Panc1 (cell line): ENCODE measurements around the gene METTL21C. TPM values are rescaled to one million over a fixed set of nuclear protein-coding genes. Genes with fewer than 3 reads are reported as not detected.

Source experiments
- ATAC-seq: fragments of 200-7000 bp; cut with Tn5 transposase; 2 replicates; pipeline ENCODE4 v1.9.1; 2020; ENCODE audit warnings: mild to moderate bottlenecking, moderate library complexity
- BruUV-seq: library from RNA; stranded (reverse); fragments of 400-500 nt; replicated peaks from 2 replicates; lab custom pipeline; 2021; lab: Mats Ljungman, UMichigan
- CTCF ChIA-PET: fragments of 300-600 bp; sonication (Branson Sonifier 250); formaldehyde crosslinking; loops from one replicate; lab custom pipeline; 2022; ENCODE audit warnings: antibody characterized with exemption; lab: Charles Lee
- POLR2A ChIA-PET: fragments of 300-600 bp; sonication (Branson Sonifier 250); formaldehyde crosslinking; loops from one replicate; lab custom pipeline; 2022; ENCODE audit warnings: antibody characterized with exemption; lab: Charles Lee
- DNase-seq: peaks from one replicate; pipeline ENCODE4 v3.0.0-alpha.2; 2010; ENCODE audit warnings: low read depth, low spot score
- H3K27ac ChIP-seq: 2 replicates; pipeline ENCODE4 v1.5.1; 2011; ENCODE audit warnings: mild to moderate bottlenecking, low read length, inconsistent platforms
- H3K27me3 ChIP-seq: fragments of 200-500 bp; sonication (Bioruptor generic); 2 replicates; pipeline ENCODE4 v1.6.0; 2014; ENCODE audit warnings: low read length, inconsistent platforms; ENCODE audit not compliant: control insufficient read depth, insufficient read depth
- H3K36me3 ChIP-seq: fragments of 200-500 bp; sonication (Bioruptor generic); 2 replicates; pipeline ENCODE4 v1.5.1; 2014; ENCODE audit warnings: inconsistent platforms, mild to moderate bottlenecking, low read length, moderate library complexity; ENCODE audit not compliant: control insufficient read depth, insufficient read depth
- H3K4me1 ChIP-seq: 2 replicates; pipeline ENCODE4 v1.5.1; 2011; ENCODE audit warnings: inconsistent platforms, mild to moderate bottlenecking, low read length, moderate library complexity; ENCODE audit not compliant: control insufficient read depth, insufficient read depth
- H3K4me3 ChIP-seq, 2 experiments: 2 replicates each; pipeline ENCODE4 v1.5.1; 2011 to 2012; ENCODE audit warnings: low read depth in 2 of 2, low read length in 2 of 2, mild to moderate bottlenecking in 2 of 2, inconsistent platforms in 1 of 2, moderate library complexity in 1 of 2
- H3K9me3 ChIP-seq: fragments of 200-500 bp; sonication (Bioruptor generic); 2 replicates; pipeline ENCODE4 v1.5.1; 2014; ENCODE audit warnings: low read depth, mild to moderate bottlenecking, inconsistent platforms, low read length, moderate library complexity; ENCODE audit not compliant: control insufficient read depth, insufficient read depth
- POLR2AphosphoS5 ChIP-seq: IDR thresholded peaks from 2 replicates; pipeline ENCODE4 v1.6.1; 2012; ENCODE audit warnings: mild to moderate bottlenecking, low read depth, low read length, moderate library complexity
- SIN3A ChIP-seq: IDR thresholded peaks from 2 replicates; pipeline ENCODE4 v1.6.1; 2012; ENCODE audit warnings: low read depth, mild to moderate bottlenecking, low read length, moderate library complexity, borderline replicate concordance; ENCODE audit not compliant: insufficient read depth
- TCF7L2 ChIP-seq: IDR thresholded peaks from 2 replicates; pipeline ENCODE4 v1.6.1; 2011; ENCODE audit warnings: mild to moderate bottlenecking, low read depth, low read length, inconsistent platforms
- in situ Hi-C: cut with HindIII; loops from 2 replicates; pipeline ENCODE4 v1.10.0; 2016; ENCODE audit warnings: low sequenced_read_pairs, low pct_unique_long_range_greater_than_20kb
- intact Hi-C: fragments of 100-400 bp; cut with micrococcal nuclease; formaldehyde crosslinking; loops from one replicate; pipeline ENCODE4 v1.10.0; 2022; ENCODE audit not compliant: unreplicated experiment
- total RNA-seq: library from RNA; stranded (reverse); gene quantifications from one replicate; pipeline ENCODE4 v1.2.1, GENCODE V29; 2021; ENCODE audit not compliant: unreplicated experiment
- TF ChIP-seq, protein P1 (sequence below), 2 experiments: IDR thresholded peaks; 2 replicates each; pipeline ENCODE4 v1.6.1; 2011 to 2012; ENCODE audit warnings: low read depth in 2 of 2, control low read depth in 1 of 2, low read length in 1 of 2, mild to moderate bottlenecking in 1 of 2, moderate library complexity in 1 of 2; ENCODE audit not compliant: insufficient read depth in 1 of 2
- TF ChIP-seq, protein P2 (sequence below): fragments of 450-650 bp; IDR thresholded peaks from 2 replicates; pipeline ENCODE4 v1.5.1; 2017; ENCODE audit warnings: mild to moderate bottlenecking

Gene METTL21C
- total RNA-seq, 1 experiment from 2014 or later: not detected

DNA sequence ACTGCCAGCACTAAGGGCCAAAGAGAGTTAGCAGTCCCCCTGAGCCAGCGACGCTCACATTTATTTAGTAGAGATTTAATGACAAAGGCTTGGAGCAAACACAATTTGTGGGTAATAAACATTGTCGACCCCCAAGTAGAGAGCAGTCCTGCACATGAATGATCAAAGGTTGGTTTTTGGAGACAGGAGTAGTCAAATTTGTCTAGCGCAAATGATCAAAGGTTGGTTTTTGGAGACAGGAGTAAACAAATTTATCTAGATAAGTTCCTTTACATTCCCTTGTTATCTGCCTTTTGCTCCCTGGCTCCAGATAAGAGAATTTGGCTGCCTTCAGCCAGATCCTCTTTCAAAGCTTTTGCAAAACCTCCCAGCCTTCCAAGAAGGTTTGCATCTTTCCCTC, 26.9 kb downstream of the METTL21C start:
- peaks cover 4% of the 10 kb centered on the region for H3K36me3 ChIP-seq

DNA sequence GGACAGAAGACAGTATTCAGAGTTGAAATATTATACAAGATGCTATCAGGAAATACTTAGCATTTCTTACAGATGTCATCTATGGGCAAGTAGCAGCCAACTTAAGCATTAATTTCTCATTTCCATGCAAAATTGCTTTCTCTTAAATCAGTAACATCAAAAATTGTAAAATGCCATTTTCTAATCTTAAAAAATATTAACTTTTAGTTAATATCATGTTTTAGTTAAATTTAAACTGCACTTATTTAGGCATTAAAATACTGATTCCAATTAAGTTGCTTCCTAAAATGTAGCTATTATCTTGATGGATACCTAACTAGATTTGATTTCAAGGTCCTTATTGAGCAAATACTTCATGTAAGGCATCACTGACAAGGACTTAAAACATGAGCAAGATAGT, 27.8 kb downstream of the METTL21C start:
- ChIA-PET POLR2A (interaction anchor here (0.6 kb wide), 1 partner anchor 129 kb away, joined by 3 read pairs; no protein-coding TSS in a partner anchor), CTCF (no interaction called here)
- H3K9me3 ChIP-seq: no peaks in the 10 kb centered on the region
- TF ChIP-seq, protein P1, sequence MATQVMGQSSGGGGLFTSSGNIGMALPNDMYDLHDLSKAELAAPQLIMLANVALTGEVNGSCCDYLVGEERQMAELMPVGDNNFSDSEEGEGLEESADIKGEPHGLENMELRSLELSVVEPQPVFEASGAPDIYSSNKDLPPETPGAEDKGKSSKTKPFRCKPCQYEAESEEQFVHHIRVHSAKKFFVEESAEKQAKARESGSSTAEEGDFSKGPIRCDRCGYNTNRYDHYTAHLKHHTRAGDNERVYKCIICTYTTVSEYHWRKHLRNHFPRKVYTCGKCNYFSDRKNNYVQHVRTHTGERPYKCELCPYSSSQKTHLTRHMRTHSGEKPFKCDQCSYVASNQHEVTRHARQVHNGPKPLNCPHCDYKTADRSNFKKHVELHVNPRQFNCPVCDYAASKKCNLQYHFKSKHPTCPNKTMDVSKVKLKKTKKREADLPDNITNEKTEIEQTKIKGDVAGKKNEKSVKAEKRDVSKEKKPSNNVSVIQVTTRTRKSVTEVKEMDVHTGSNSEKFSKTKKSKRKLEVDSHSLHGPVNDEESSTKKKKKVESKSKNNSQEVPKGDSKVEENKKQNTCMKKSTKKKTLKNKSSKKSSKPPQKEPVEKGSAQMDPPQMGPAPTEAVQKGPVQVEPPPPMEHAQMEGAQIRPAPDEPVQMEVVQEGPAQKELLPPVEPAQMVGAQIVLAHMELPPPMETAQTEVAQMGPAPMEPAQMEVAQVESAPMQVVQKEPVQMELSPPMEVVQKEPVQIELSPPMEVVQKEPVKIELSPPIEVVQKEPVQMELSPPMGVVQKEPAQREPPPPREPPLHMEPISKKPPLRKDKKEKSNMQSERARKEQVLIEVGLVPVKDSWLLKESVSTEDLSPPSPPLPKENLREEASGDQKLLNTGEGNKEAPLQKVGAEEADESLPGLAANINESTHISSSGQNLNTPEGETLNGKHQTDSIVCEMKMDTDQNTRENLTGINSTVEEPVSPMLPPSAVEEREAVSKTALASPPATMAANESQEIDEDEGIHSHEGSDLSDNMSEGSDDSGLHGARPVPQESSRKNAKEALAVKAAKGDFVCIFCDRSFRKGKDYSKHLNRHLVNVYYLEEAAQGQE (IDR thresholded peaks at IDR 0.05; ENCODE audit: insufficient read depth in 1 of 2, low read depth in 2 of 2, low read length in 1 of 2): no peak
- TF ChIP-seq, protein P2, sequence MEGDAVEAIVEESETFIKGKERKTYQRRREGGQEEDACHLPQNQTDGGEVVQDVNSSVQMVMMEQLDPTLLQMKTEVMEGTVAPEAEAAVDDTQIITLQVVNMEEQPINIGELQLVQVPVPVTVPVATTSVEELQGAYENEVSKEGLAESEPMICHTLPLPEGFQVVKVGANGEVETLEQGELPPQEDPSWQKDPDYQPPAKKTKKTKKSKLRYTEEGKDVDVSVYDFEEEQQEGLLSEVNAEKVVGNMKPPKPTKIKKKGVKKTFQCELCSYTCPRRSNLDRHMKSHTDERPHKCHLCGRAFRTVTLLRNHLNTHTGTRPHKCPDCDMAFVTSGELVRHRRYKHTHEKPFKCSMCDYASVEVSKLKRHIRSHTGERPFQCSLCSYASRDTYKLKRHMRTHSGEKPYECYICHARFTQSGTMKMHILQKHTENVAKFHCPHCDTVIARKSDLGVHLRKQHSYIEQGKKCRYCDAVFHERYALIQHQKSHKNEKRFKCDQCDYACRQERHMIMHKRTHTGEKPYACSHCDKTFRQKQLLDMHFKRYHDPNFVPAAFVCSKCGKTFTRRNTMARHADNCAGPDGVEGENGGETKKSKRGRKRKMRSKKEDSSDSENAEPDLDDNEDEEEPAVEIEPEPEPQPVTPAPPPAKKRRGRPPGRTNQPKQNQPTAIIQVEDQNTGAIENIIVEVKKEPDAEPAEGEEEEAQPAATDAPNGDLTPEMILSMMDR: no peak
- no peak for TF ChIP-seq SIN3A
- no peak for TF ChIP-seq POLR2AphosphoS5
- TF ChIP-seq TCF7L2: no peak
- H3K4me1 ChIP-seq: no peaks in the 10 kb centered on the region
- H3K27ac ChIP-seq: no peak overlapping the region
- H3K36me3 ChIP-seq: peaks cover 4% of the 10 kb centered on the region
- in situ Hi-C loops: no loop called here
- intact Hi-C loops: no loop called here
- H3K4me3 ChIP-seq: no peak overlapping the region
- H3K27me3 ChIP-seq: no peaks in the 10 kb centered on the region
- ATAC-seq (no peak), DNase-seq (no peak)
- BruUV-seq: no TSS peak

More for the DNA sequence above, 26.9 kb downstream of the METTL21C start:
- ChIA-PET POLR2A (no interaction called here), CTCF (no interaction called here)
- H3K27me3 ChIP-seq: no peaks in the 10 kb centered on the region
- no peaks in the 10 kb centered on the region for H3K4me1 ChIP-seq
- TF ChIP-seq, protein P1 (IDR thresholded peaks at IDR 0.05; ENCODE audit: insufficient read depth in 1 of 2, low read depth in 2 of 2, low read length in 1 of 2): no peak
- TF ChIP-seq TCF7L2: no peak
- TF ChIP-seq POLR2AphosphoS5: no peak
- TF ChIP-seq, protein P2: no peak
- no peak for TF ChIP-seq SIN3A
- ATAC-seq (no peak), DNase-seq (no peak)
- no peak overlapping the region for H3K4me3 ChIP-seq
- no TSS peak for BruUV-seq
- no peaks in the 10 kb centered on the region for H3K9me3 ChIP-seq
- in situ Hi-C loops (no loop called here), intact Hi-C loops (no loop called here)
- no peak overlapping the region for H3K27ac ChIP-seq
